ENCODE data around the gene ANK3.

- no peak for TF ChIP-seq REST (IDR thresholded peaks at IDR 0.05; ENCODE audit: low read depth)
- no peak for TF ChIP-seq EZH2 (IDR thresholded peaks at IDR 0.05)
- no peak for TF ChIP-seq CTCF (IDR thresholded peaks at IDR 0.05 in 2 of 3, conservative IDR thresholded peaks at IDR 0.05 in 1 of 3; ENCODE audit: borderline replicate concordance in 1 of 3, insufficient read depth in 1 of 3, low read depth in 2 of 3, low read length in 2 of 3)
- TF ChIP-seq SIN3A (IDR thresholded peaks at IDR 0.05; ENCODE audit: low read depth) = no peak
- no peak for TF ChIP-seq EGR1 (IDR thresholded peaks at IDR 0.05; ENCODE audit: low read depth)
- no peak for TF ChIP-seq POLR2A (IDR thresholded peaks at IDR 0.05; ENCODE audit: borderline replicate concordance, extremely low read depth, insufficient read depth, insufficient read length)
- TF ChIP-seq MAX (IDR thresholded peaks at IDR 0.05) = no peak
- no peak for TF ChIP-seq ZBTB33 (IDR thresholded peaks at IDR 0.05; ENCODE audit: extremely low read depth, insufficient replicate concordance, low read length)
- no peak for TF ChIP-seq YY1 (IDR thresholded peaks at IDR 0.05; ENCODE audit: extremely low read depth, insufficient replicate concordance, low read depth, low read length)
- TF ChIP-seq SP1 (IDR thresholded peaks at IDR 0.05; ENCODE audit: low read depth) = no peak
- TF ChIP-seq EZH2phosphoT487 (IDR thresholded peaks at IDR 0.05; ENCODE audit: borderline replicate concordance) = no peak
- TF ChIP-seq ZNF274 (IDR thresholded peaks at IDR 0.05; ENCODE audit: low read depth, low read length) = no peak
- TF ChIP-seq POLR2AphosphoS5 (IDR thresholded peaks at IDR 0.05; ENCODE audit: low read depth, low read length) = no peak
- no peak for TF ChIP-seq CEBPB (IDR thresholded peaks at IDR 0.05; ENCODE audit: low read depth)
Observed at GRCh38 chr10:60403168-60403873, 13.6 kb upstream of the ANK3 start.
